Epithelial cell of esophagus (primary cell): ENCODE data around the gene UBA7.

ENCODE experiments used
- DNase-seq: peaks from one replicate; pipeline ENCODE4 v3.0.0; 2010; ENCODE audit warnings: low read depth
- H3K4me3 ChIP-seq: 2 replicates; pipeline ENCODE4 v1.5.1; 2011; ENCODE audit warnings: mild to moderate bottlenecking, low read length, control low read depth
- CTCF ChIP-seq: IDR thresholded peaks from 2 replicates; pipeline ENCODE4 v1.5.1; 2011; ENCODE audit warnings: low read depth, mild to moderate bottlenecking, low read length, control low read depth, inconsistent platforms; ENCODE audit not compliant: insufficient read depth; ENCODE audit errors: missing control alignments

UBA7 gene

GRCh38 chr3:49756036-49756435 lies 57.7 kb downstream of the UBA7 start:
- H3K4me3 ChIP-seq: no peak overlapping the region
- no peak for TF ChIP-seq CTCF
- no peak for DNase-seq
